ENCODE data around the gene THBS3. TPM values are rescaled to one million over a fixed set of nuclear protein-coding genes. Genes with fewer than 3 reads are reported as not detected.
"Not testable (repeated sequence)": the region's sequence is repeated elsewhere in the genome, so short reads cannot be mapped to it uniquely, and the experiment has no call there.

The THBS3 gene
- polyA plus RNA-seq, 5 donors: 37.5 to 47.0 (median 42.8) TPM

GRCh38 chr1:155155996-155156643 is 51.6 kb downstream of the THBS3 start:
- not testable (repeated sequence) for DNase-seq

Other genes with a start within 250 kb of the THBS3 start
- 10 to 100 TPM; 32.9 to 42.8 (median 40.9) TPM for gene PYGO2, start 246.1 kb downstream of the THBS3 start, polyA plus RNA-seq (ENCODE audit: insufficient read depth in 1 of 5, insufficient read length in 5 of 5, low replicate concordance in 1 of 5)
- gene SHC1, start 237.2 kb downstream of the THBS3 start, polyA plus RNA-seq (ENCODE audit: insufficient read depth in 1 of 5, insufficient read length in 5 of 5, low replicate concordance in 1 of 5): 100 to 1,000 TPM; 121 to 136 (median 123) TPM
- 100 to 1,000 TPM in 3 of 5 donors, 10 to 100 TPM in 2; 85.1 to 149 (median 115) TPM for gene CKS1B, start 233.2 kb downstream of the THBS3 start, polyA plus RNA-seq (ENCODE audit: insufficient read depth in 1 of 5, insufficient read length in 5 of 5, low replicate concordance in 1 of 5)
- gene FLAD1, start 224.6 kb downstream of the THBS3 start, polyA plus RNA-seq (ENCODE audit: insufficient read depth in 1 of 5, insufficient read length in 5 of 5, low replicate concordance in 1 of 5): 10 to 100 TPM; 27.1 to 33.6 (median 28.1) TPM
- gene LENEP, start 214.3 kb downstream of the THBS3 start, polyA plus RNA-seq (ENCODE audit: insufficient read depth in 1 of 5, insufficient read length in 5 of 5, low replicate concordance in 1 of 5): 1 to 10 TPM in 1 of 5 donors, under 1 TPM in 4; 0.46 to 1.2 (median 0.66) TPM
- 10 to 100 TPM; 10.7 to 26.3 (median 18.8) TPM for gene ZBTB7B, start 205.1 kb downstream of the THBS3 start, polyA plus RNA-seq (ENCODE audit: insufficient read depth in 1 of 5, insufficient read length in 5 of 5, low replicate concordance in 1 of 5)
- gene DCST2, start 174.1 kb downstream of the THBS3 start, polyA plus RNA-seq (ENCODE audit: insufficient read depth in 1 of 5, insufficient read length in 5 of 5, low replicate concordance in 1 of 5): 1 to 10 TPM; 1.6 to 2.7 (median 2.4) TPM
- under 1 TPM; 0.34 to 0.69 (median 0.53) TPM for gene DCST1, start 174.1 kb downstream of the THBS3 start, polyA plus RNA-seq (ENCODE audit: insufficient read depth in 1 of 5, insufficient read length in 5 of 5, low replicate concordance in 1 of 5)
- gene ADAM15, start 156.6 kb downstream of the THBS3 start, polyA plus RNA-seq (ENCODE audit: insufficient read depth in 1 of 5, insufficient read length in 5 of 5, low replicate concordance in 1 of 5): 100 to 1,000 TPM in 1 of 5 donors, 10 to 100 TPM in 4; 50.0 to 103 (median 64.8) TPM
- 10 to 100 TPM; 16.0 to 25.3 (median 23.3) TPM for gene EFNA4, start 144.2 kb downstream of the THBS3 start, polyA plus RNA-seq (ENCODE audit: insufficient read depth in 1 of 5, insufficient read length in 5 of 5, low replicate concordance in 1 of 5)
- 1 to 10 TPM; 2.9 to 5.6 (median 4.3) TPM for gene EFNA3, start 129.1 kb downstream of the THBS3 start, polyA plus RNA-seq (ENCODE audit: insufficient read depth in 1 of 5, insufficient read length in 5 of 5, low replicate concordance in 1 of 5)
- 100 to 1,000 TPM in 2 of 5 donors, 10 to 100 TPM in 3; 94.5 to 116 (median 96.8) TPM for gene EFNA1, start 80.0 kb downstream of the THBS3 start, polyA plus RNA-seq (ENCODE audit: insufficient read depth in 1 of 5, insufficient read length in 5 of 5, low replicate concordance in 1 of 5)
- gene SLC50A1, start 72.0 kb downstream of the THBS3 start, polyA plus RNA-seq (ENCODE audit: insufficient read depth in 1 of 5, insufficient read length in 5 of 5, low replicate concordance in 1 of 5): 10 to 100 TPM; 32.7 to 41.6 (median 37.3) TPM
- gene DPM3, start 67.4 kb downstream of the THBS3 start, polyA plus RNA-seq (ENCODE audit: insufficient read depth in 1 of 5, insufficient read length in 5 of 5, low replicate concordance in 1 of 5): 10 to 100 TPM; 19.1 to 37.1 (median 26.6) TPM
- 100 to 1,000 TPM; 103 to 120 (median 117) TPM for gene KRTCAP2, start 34.6 kb downstream of the THBS3 start, polyA plus RNA-seq (ENCODE audit: insufficient read depth in 1 of 5, insufficient read length in 5 of 5, low replicate concordance in 1 of 5)
- gene TRIM46, start 34.0 kb downstream of the THBS3 start, polyA plus RNA-seq (ENCODE audit: insufficient read depth in 1 of 5, insufficient read length in 5 of 5, low replicate concordance in 1 of 5): 1 to 10 TPM; 2.9 to 5.6 (median 4.3) TPM
- 10 to 100 TPM; 27.8 to 38.3 (median 32.0) TPM for gene MTX1, start 798 bp upstream of the THBS3 start, polyA plus RNA-seq (ENCODE audit: insufficient read depth in 1 of 5, insufficient read length in 5 of 5, low replicate concordance in 1 of 5)
- gene ENTREP3, start 47.6 kb upstream of the THBS3 start, polyA plus RNA-seq (ENCODE audit: insufficient read depth in 1 of 5, insufficient read length in 5 of 5, low replicate concordance in 1 of 5): 10 to 100 TPM; 14.9 to 27.0 (median 21.7) TPM
- gene SCAMP3, start 54.5 kb upstream of the THBS3 start, polyA plus RNA-seq (ENCODE audit: insufficient read depth in 1 of 5, insufficient read length in 5 of 5, low replicate concordance in 1 of 5): 10 to 100 TPM; 42.8 to 65.5 (median 56.5) TPM
- gene CLK2, start 65.6 kb upstream of the THBS3 start, polyA plus RNA-seq (ENCODE audit: insufficient read depth in 1 of 5, insufficient read length in 5 of 5, low replicate concordance in 1 of 5): 10 to 100 TPM; 73.3 to 82.3 (median 80.1) TPM
- 1 to 10 TPM; 8.2 to 10.0 (median 9.4) TPM for gene HCN3, start 69.6 kb upstream of the THBS3 start, polyA plus RNA-seq (ENCODE audit: insufficient read depth in 1 of 5, insufficient read length in 5 of 5, low replicate concordance in 1 of 5)
- under 1 TPM in 2 of 5 donors, not detected in 3; 0.09 to 0.46 TPM for gene PKLR, start 93.5 kb upstream of the THBS3 start, polyA plus RNA-seq (ENCODE audit: insufficient read depth in 1 of 5, insufficient read length in 5 of 5, low replicate concordance in 1 of 5)
- 100 to 1,000 TPM; 165 to 208 (median 178) TPM for gene FDPS, start 101.0 kb upstream of the THBS3 start, polyA plus RNA-seq (ENCODE audit: insufficient read depth in 1 of 5, insufficient read length in 5 of 5, low replicate concordance in 1 of 5)
- gene RUSC1, start 113.0 kb upstream of the THBS3 start, polyA plus RNA-seq (ENCODE audit: insufficient read depth in 1 of 5, insufficient read length in 5 of 5, low replicate concordance in 1 of 5): 10 to 100 TPM; 26.2 to 51.9 (median 36.4) TPM